ENCODE results near the gene ZNF562.

Gene ZNF562

DNA sequence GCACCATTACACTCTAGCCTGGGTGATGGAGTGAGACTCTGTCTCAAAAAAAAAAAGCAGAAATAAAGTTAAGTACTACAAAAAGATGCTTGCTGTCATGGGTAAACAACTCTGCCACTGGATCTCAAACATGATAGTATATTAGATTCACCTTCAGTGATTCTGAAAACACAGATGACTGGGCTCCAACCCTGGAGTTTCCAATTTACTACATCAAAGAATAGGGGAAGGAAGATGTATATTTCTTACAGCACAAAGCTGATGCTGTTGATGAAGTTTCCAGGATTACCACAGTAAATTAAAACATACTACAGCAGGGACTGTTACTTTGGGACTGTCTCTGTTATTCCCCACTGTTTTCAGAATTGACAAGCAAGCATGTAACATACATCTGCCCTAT is 59.1 kb downstream of the ZNF562 start:
- no peak overlapping the region for H3K27ac ChIP-seq
- TF ChIP-seq ZFX (IDR thresholded peaks at IDR 0.05; ENCODE audit: borderline replicate concordance) = no peak
- TF ChIP-seq, protein P1, sequence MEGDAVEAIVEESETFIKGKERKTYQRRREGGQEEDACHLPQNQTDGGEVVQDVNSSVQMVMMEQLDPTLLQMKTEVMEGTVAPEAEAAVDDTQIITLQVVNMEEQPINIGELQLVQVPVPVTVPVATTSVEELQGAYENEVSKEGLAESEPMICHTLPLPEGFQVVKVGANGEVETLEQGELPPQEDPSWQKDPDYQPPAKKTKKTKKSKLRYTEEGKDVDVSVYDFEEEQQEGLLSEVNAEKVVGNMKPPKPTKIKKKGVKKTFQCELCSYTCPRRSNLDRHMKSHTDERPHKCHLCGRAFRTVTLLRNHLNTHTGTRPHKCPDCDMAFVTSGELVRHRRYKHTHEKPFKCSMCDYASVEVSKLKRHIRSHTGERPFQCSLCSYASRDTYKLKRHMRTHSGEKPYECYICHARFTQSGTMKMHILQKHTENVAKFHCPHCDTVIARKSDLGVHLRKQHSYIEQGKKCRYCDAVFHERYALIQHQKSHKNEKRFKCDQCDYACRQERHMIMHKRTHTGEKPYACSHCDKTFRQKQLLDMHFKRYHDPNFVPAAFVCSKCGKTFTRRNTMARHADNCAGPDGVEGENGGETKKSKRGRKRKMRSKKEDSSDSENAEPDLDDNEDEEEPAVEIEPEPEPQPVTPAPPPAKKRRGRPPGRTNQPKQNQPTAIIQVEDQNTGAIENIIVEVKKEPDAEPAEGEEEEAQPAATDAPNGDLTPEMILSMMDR (IDR thresholded peaks at IDR 0.05) = no peak

DNA sequence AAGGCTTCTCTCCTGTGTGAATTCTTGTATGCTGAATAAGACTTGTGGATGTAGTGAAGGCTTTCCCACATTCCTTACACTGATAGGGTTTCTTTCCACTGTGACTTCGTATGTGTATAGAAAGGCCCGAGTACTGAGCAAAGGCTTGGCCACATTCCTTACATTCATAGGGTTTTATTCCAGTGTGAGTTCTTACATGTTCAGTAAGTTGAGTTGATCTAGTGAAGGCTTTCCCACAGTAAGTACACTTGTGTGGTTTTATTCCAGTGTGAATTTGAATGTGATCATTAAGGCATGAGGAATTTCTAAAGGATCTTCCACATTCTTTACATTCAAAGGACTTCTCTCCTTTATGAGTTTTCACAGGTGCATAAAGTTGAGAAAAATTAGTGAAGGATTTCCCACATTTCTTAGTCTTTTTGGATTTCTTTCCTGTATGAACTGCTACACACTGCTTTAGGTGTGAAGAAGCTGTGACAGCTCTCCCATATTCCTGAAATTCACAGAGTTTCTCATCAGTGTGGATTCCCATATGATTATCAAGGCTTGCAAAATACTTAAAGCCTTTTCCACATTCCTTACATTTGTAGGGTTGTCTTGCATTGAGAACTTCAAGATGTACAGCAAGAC is 64.3 kb downstream of the ZNF562 start:
- no peak overlapping the region for H3K27ac ChIP-seq
- TF ChIP-seq ZFX (IDR thresholded peaks at IDR 0.05; ENCODE audit: borderline replicate concordance) = no peak
- TF ChIP-seq, protein P1 (IDR thresholded peaks at IDR 0.05) = no peak

DNA sequence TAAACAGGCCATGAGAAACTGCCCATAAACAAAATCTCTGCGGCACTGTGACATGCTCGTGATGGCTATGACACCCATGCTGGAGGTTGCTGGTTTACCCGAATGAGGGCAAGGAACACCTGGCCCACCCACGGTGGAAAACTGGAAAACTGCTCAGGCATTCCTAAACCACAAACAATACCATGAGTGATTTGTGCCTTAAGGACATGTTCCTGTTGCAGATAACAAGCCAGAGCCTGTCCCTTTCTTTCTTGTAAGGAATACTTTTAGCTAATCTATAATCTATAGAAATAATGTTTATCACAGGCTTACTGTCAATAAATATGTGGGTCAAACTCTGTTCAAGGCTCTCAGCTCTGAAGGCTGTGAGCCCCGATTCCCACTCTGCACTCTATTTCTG is 66.0 kb downstream of the ZNF562 start:
- TF ChIP-seq, protein P1 (IDR thresholded peaks at IDR 0.05) = no peak
- no peak for TF ChIP-seq ZFX (IDR thresholded peaks at IDR 0.05; ENCODE audit: borderline replicate concordance)
- H3K27ac ChIP-seq = no peak overlapping the region

DNA sequence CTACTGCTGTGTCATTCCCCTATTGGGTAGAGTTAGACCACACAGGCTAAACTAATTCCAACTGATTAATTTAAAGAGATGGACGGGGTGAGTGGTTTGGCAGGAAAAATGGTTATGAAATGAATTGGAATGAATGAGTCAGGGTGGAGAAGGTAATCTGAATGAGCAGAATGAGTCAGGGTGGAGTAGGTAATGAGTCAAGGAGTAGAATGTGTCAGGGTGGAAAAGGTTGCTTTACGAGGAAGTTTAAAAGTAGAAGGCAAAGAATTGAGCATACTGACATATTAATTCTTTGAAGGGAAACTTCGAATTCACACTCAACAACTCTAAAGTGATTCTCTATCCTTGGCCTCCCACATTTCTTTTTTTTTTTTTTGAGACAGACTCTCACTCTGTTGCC is 77.9 kb downstream of the ZNF562 start:
- TF ChIP-seq, protein P1 (IDR thresholded peaks at IDR 0.05) = no peak
- no peak for TF ChIP-seq ZFX (IDR thresholded peaks at IDR 0.05; ENCODE audit: borderline replicate concordance)
- no peak overlapping the region for H3K27ac ChIP-seq
